Suprapubic skin (tissue), 4 donors: ENCODE data around the gene TAPBP.

ENCODE experiments used
- POLR2A ChIP-seq, 2 donors: fragments of 450-650 bp; IDR thresholded peaks; one replicate each; pipeline ENCODE4 v1.6.1; 2017; ENCODE audit warnings: antibody characterized with exemption in 2 of 2, mild to moderate bottlenecking in 2 of 2, moderate library complexity in 2 of 2
- POLR2AphosphoS5 ChIP-seq, 3 donors: sonication (generic); formaldehyde crosslinking; IDR thresholded peaks; one replicate each; pipeline ENCODE4 v1.6.1; 2017; ENCODE audit warnings: antibody characterized with exemption in 3 of 3
- TF ChIP-seq, protein P1 (sequence below), 2 donors: fragments of 200-600 bp in 1 of 2; fragments of 450-650 bp in 1 of 2; sonication (generic) in 1 of 2; IDR thresholded peaks; one replicate each; pipeline ENCODE4 v1.5.1; 2016 to 2019; ENCODE audit warnings: antibody characterized with exemption in 2 of 2, mild to moderate bottlenecking in 1 of 2, moderate library complexity in 1 of 2

DNA sequence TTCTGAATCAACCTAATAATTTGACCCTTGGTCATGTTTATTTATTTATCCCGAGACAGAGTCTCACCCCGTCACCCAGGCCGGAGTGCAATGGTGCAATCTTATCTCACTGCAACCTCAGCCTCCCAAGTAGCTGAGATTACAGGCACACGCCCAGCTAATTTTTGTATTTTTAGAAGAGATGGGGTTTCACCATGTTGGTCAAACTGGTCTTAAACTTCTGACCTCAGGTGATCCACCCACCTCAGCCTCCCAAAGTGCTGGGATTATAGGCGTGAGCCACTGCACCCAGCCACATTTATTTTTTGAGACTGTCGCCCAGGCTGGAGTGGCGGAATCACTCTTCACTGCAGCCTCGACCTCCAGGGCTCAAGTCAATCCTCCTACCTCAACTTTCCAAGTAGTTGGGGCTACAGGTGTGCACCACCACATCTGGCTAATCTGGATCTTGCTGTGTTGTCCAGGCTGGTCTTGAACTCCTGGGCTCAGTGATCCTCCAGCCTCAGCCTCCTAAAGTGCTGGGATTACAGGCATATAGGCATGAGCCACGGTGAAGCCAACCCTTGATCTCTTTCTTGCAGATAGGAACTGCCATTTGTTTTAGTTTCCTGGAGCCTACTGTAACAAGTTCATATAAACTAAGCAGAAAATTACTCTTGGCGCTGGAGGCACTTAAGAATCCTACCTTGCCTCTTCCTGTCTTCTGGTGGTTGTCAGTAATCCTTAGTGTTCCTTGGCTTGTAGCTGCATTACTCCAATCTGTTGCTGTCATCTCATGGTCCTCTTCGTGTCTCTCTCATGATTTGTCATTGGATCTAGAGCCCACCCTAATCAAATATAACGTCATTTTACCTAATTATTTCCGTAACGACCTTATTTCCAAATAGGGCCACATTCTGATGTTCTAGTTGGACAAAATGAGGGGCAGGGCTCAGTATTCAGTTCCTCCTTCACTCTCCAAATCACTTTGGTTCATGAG, 39.7 kb downstream of the TAPBP start:
- no peak for TF ChIP-seq POLR2A (IDR thresholded peaks at IDR 0.05)
- TF ChIP-seq, protein P1, sequence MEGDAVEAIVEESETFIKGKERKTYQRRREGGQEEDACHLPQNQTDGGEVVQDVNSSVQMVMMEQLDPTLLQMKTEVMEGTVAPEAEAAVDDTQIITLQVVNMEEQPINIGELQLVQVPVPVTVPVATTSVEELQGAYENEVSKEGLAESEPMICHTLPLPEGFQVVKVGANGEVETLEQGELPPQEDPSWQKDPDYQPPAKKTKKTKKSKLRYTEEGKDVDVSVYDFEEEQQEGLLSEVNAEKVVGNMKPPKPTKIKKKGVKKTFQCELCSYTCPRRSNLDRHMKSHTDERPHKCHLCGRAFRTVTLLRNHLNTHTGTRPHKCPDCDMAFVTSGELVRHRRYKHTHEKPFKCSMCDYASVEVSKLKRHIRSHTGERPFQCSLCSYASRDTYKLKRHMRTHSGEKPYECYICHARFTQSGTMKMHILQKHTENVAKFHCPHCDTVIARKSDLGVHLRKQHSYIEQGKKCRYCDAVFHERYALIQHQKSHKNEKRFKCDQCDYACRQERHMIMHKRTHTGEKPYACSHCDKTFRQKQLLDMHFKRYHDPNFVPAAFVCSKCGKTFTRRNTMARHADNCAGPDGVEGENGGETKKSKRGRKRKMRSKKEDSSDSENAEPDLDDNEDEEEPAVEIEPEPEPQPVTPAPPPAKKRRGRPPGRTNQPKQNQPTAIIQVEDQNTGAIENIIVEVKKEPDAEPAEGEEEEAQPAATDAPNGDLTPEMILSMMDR (IDR thresholded peaks at IDR 0.05) = no peak
- no peak for TF ChIP-seq POLR2AphosphoS5 (IDR thresholded peaks at IDR 0.05)
